Cardiac septum (tissue), 1 donor: ENCODE results near the gene LMNB1. TPM values are rescaled to one million over a fixed set of nuclear protein-coding genes. Genes with fewer than 3 reads are reported as not detected.
"Not testable (repeated sequence)": the region's sequence is repeated elsewhere in the genome, so short reads cannot be mapped to it uniquely, and the experiment has no call there.

Source experiments
- DNase-seq: peaks from one replicate; pipeline ENCODE4 v3.0.0-alpha.2; 2020; ENCODE audit warnings: low spot score
- intact Hi-C: fragments of 100-400 bp; cut with DNase I; formaldehyde crosslinking; loops from one replicate; pipeline ENCODE4 v1.14.0; 2022
- total RNA-seq: library from RNA; stranded (reverse); fragmentation: NEBNext Ultra II Directional; extraction: Animal tissue kit (Norgen Biotek cat#: 25700); gene quantifications from one replicate; pipeline ENCODE4 v1.2.1, GENCODE V29; 2021
- donor health status: DM: no; HTN: no; CAD: no.

The LMNB1 gene
- total RNA-seq, 1 donor from 2014 or later, result 3.0 TPM

- intact Hi-C loops, result loop anchor here (5.0 kb wide), 1 partner anchor 193 kb away; no protein-coding TSS in a partner anchor
- no peak for DNase-seq
Measured at GRCh38 chr5:126849101-126849678, 72.3 kb downstream of the LMNB1 start.

GRCh38 chr5:126851501-126852011 lies 74.6 kb downstream of the LMNB1 start:
- intact Hi-C loops, result no loop called here
- no peak for DNase-seq

GRCh38 chr5:126852091-126852571 lies 75.2 kb downstream of the LMNB1 start:
- no peak for DNase-seq
- intact Hi-C loops, result no loop called here

- intact Hi-C loops, result no loop called here
- DNase-seq, result no peak
Measured at GRCh38 chr5:126852841-126853271, 75.9 kb downstream of the LMNB1 start.

- DNase-seq, intact Hi-C loops: not testable (repeated sequence)
Measured at GRCh38 chr5:126853541-126854307, 76.8 kb downstream of the LMNB1 start.

- no peak for DNase-seq
- intact Hi-C loops, result no loop called here
Measured at GRCh38 chr5:126854526-126855110, 77.7 kb downstream of the LMNB1 start.

- DNase-seq, result no peak
- intact Hi-C loops, result no loop called here
Measured at GRCh38 chr5:126855266-126855665, 78.3 kb downstream of the LMNB1 start.

GRCh38 chr5:126857472-126858410 lies 80.8 kb downstream of the LMNB1 start:
- DNase-seq, result no peak
- intact Hi-C loops, result no loop called here

GRCh38 chr5:126858441-126858840 lies 81.5 kb downstream of the LMNB1 start:
- intact Hi-C loops, result no loop called here
- DNase-seq, result no peak

GRCh38 chr5:126863402-126863801 lies 86.5 kb downstream of the LMNB1 start:
- DNase-seq, result no peak
- intact Hi-C loops, result no loop called here

- intact Hi-C loops, result no loop called here
- DNase-seq, result no peak
Measured at GRCh38 chr5:126864042-126864688, 87.2 kb downstream of the LMNB1 start.

- intact Hi-C loops, result no loop called here
- no peak for DNase-seq
Measured at GRCh38 chr5:126865299-126865698, 88.4 kb downstream of the LMNB1 start.

- intact Hi-C loops, result no loop called here
- DNase-seq, result no peak
Measured at GRCh38 chr5:126866851-126867636, 90.1 kb downstream of the LMNB1 start.

GRCh38 chr5:126868338-126869004 lies 91.5 kb downstream of the LMNB1 start:
- DNase-seq, result no peak
- intact Hi-C loops, result no loop called here

GRCh38 chr5:126869005-126869451 lies 92.1 kb downstream of the LMNB1 start:
- intact Hi-C loops, result no loop called here
- DNase-seq, result no peak

GRCh38 chr5:126871441-126871840 lies 94.5 kb downstream of the LMNB1 start:
- intact Hi-C loops, result loop anchor here (10.0 kb wide), 1 partner anchor 53 kb away; no protein-coding TSS in a partner anchor
- no peak for DNase-seq

- DNase-seq, result no peak
- intact Hi-C loops, result loop anchor here (10.0 kb wide), 1 partner anchor 52 kb away; no protein-coding TSS in a partner anchor
Measured at GRCh38 chr5:126872561-126873354, 95.8 kb downstream of the LMNB1 start.
